ENCODE data around the gene ADAMTSL3. TPM values are rescaled to one million over a fixed set of nuclear protein-coding genes. Genes with fewer than 3 reads are reported as not detected.
A peak's percentile ranks its signal among the peaks of the same experiment; 100 is the strongest.

The ADAMTSL3 gene
- total and polyA plus RNA-seq, 4 donors: 0.85 to 58.2 (median 7.9) TPM

DNA sequence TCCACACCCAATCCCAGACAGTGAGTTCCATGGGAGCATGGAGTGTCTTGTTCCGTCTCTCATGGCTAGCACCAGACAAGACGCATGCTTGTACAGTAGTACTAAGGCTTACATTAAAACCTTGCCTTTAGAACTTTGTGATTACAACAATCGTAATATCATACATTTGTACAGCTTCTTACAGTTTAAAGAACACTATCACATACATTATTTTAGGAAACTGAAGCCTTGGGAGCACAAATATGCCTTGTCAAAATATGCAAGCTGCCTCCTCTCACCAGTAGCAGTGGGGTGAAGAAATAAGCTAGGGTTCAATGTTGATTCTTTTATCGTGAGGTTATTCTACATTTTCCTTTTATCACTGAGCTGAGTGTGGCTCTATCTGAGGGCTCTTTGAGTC, 36.8 kb downstream of the ADAMTSL3 start:
- Histone ChIP-seq H3K9ac (ENCODE audit: insufficient read depth in 1 of 2, low read length in 2 of 2) (no peak overlapping the region), H3K9me3 (ENCODE audit: control insufficient read depth in 4 of 4, insufficient read depth in 3 of 4, low read length in 3 of 4) (no peaks in the 10 kb centered on the region), H3K36me3 (ENCODE audit: control insufficient read depth in 4 of 4, insufficient read depth in 4 of 4, low read length in 4 of 4) (no peaks in the 10 kb centered on the region), H3K4me3 (no peak overlapping the region), H3K27ac (ENCODE audit: low read depth in 1 of 2, low read length in 1 of 2) (no peak overlapping the region), H3K27me3 (ENCODE audit: control insufficient read depth in 3 of 3, insufficient read depth in 3 of 3, low read length in 2 of 3) (no peaks in the 10 kb centered on the region), H3K4me1 (ENCODE audit: control insufficient read depth in 5 of 5, insufficient read depth in 5 of 5, low read length in 5 of 5) (peaks cover 0 to 62% (median 7%) of the 10 kb centered on the region in 5 donors)
- no peak for TF ChIP-seq CTCF (IDR thresholded peaks at IDR 0.05; ENCODE audit: control extremely low read depth, extremely low read depth)
- no peak for ATAC-seq (ENCODE audit: insufficient read depth, low FRiP score)
- WGBS, 2 donors: 80 to 89% methylated on average over 4 of the region's 4 CpGs
- peak in 1 of 3 donors; percentile 33 for DNase-seq

GRCh38 chr15:83692746-83693581, 39.0 kb downstream of the ADAMTSL3 start:
- H3K9me3 ChIP-seq (ENCODE audit: control insufficient read depth in 4 of 4, insufficient read depth in 3 of 4, low read length in 3 of 4): no peaks in the 10 kb centered on the region
- H3K9ac ChIP-seq (ENCODE audit: insufficient read depth in 1 of 2, low read length in 2 of 2): no peak overlapping the region
- 50 to 58% methylated on average over 10 of the region's 10 CpGs for WGBS, 2 donors
- ATAC-seq (ENCODE audit: insufficient read depth, low FRiP score): no peak
- H3K4me3 ChIP-seq: no peak overlapping the region
- TF ChIP-seq CTCF (IDR thresholded peaks at IDR 0.05; ENCODE audit: control extremely low read depth, extremely low read depth): no peak
- peak overlapping the region in 1 of 2 donors; percentile 37 for H3K27ac ChIP-seq (ENCODE audit: low read depth in 1 of 2, low read length in 1 of 2)
- H3K27me3 ChIP-seq (ENCODE audit: control insufficient read depth in 3 of 3, insufficient read depth in 3 of 3, low read length in 2 of 3): no peaks in the 10 kb centered on the region
- no peaks in the 10 kb centered on the region for H3K36me3 ChIP-seq (ENCODE audit: control insufficient read depth in 4 of 4, insufficient read depth in 4 of 4, low read length in 4 of 4)
- peaks cover 0 to 64% (median 7%) of the 10 kb centered on the region in 5 donors for H3K4me1 ChIP-seq (ENCODE audit: control insufficient read depth in 5 of 5, insufficient read depth in 5 of 5, low read length in 5 of 5)
- DNase-seq: peak; percentile 70 to 96 (median 90)

GRCh38 chr15:83694015-83694414, 40.1 kb downstream of the ADAMTSL3 start:
- ATAC-seq (ENCODE audit: insufficient read depth, low FRiP score) (no peak), DNase-seq (peak in 2 of 3 donors; percentile 44 to 74)
- Histone ChIP-seq H3K9ac (ENCODE audit: insufficient read depth in 1 of 2, low read length in 2 of 2) (no peak overlapping the region), H3K4me1 (ENCODE audit: control insufficient read depth in 5 of 5, insufficient read depth in 5 of 5, low read length in 5 of 5) (peaks cover 0 to 61% (median 7%) of the 10 kb centered on the region in 5 donors), H3K4me3 (no peak overlapping the region), H3K36me3 (ENCODE audit: control insufficient read depth in 4 of 4, insufficient read depth in 4 of 4, low read length in 4 of 4) (no peaks in the 10 kb centered on the region), H3K9me3 (ENCODE audit: control insufficient read depth in 4 of 4, insufficient read depth in 3 of 4, low read length in 3 of 4) (no peaks in the 10 kb centered on the region), H3K27ac (ENCODE audit: low read depth in 1 of 2, low read length in 1 of 2) (no peak overlapping the region), H3K27me3 (ENCODE audit: control insufficient read depth in 3 of 3, insufficient read depth in 3 of 3, low read length in 2 of 3) (no peaks in the 10 kb centered on the region)
- TF ChIP-seq CTCF (IDR thresholded peaks at IDR 0.05; ENCODE audit: control extremely low read depth, extremely low read depth): no peak
- 42 to 49% methylated on average over 9 of the region's 9 CpGs for WGBS, 2 donors

Measured in lung (tissue), 12 donors.